ENCODE measurements around the gene KRTCAP3.

DNA sequence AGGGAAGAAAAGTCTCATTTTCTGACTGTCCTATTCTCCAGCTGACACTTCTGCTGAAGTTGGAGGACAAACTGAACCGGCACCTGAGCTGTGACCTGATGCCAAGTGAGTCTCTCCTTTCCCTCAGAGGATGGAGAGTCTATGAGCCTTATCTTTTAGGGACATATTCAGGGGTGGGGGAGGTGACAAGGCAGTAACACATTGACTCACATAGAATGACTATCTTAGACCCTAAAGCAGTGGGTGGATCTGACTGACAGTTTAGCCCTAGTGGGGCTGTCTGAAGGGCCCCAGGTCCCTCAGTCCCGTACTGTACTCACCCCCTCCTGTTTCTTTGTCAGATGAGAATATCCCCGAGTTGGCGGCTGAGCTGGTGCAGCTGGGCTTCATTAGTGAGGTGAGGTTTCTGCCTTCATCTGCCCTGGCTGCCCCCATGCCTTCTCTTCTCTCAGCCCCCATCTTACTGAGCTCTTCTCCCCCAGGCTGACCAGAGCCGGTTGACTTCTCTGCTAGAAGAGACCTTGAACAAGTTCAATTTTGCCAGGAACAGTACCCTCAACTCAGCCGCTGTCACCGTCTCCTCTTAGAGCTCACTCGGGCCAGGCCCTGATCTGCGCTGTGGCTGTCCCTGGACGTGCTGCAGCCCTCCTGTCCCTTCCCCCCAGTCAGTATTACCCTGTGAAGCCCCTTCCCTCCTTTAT is 805 bp upstream of the KRTCAP3 start:
- TF ChIP-seq CTCF (IDR thresholded peaks at IDR 0.05) = no peak
- TF ChIP-seq POLR2A (IDR thresholded peaks at IDR 0.05) = no peak

Data from Peyer's patch (tissue), 4 donors.